ENCODE results near the gene DISC1.

DISC1 gene

DNA sequence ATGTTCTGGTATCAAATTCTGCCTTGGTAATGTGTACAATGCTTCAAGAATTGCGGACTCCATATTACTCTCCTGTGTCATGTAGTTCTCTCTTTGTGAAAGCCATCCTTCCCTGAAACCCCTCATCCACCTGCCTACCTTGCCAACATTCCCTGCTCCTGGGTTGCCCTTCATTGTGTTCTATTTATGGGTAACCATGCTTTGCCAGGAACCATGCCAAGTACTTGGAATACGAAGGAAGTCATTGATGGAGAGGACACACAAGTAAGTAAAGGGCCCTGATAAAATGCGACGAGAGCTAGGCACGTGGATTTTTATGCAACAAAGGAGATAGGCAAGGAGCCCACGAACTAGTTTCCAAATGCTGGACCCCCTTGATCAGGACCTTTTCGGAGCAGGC is 300.8 kb downstream of the DISC1 start:
- TF ChIP-seq, protein P1, sequence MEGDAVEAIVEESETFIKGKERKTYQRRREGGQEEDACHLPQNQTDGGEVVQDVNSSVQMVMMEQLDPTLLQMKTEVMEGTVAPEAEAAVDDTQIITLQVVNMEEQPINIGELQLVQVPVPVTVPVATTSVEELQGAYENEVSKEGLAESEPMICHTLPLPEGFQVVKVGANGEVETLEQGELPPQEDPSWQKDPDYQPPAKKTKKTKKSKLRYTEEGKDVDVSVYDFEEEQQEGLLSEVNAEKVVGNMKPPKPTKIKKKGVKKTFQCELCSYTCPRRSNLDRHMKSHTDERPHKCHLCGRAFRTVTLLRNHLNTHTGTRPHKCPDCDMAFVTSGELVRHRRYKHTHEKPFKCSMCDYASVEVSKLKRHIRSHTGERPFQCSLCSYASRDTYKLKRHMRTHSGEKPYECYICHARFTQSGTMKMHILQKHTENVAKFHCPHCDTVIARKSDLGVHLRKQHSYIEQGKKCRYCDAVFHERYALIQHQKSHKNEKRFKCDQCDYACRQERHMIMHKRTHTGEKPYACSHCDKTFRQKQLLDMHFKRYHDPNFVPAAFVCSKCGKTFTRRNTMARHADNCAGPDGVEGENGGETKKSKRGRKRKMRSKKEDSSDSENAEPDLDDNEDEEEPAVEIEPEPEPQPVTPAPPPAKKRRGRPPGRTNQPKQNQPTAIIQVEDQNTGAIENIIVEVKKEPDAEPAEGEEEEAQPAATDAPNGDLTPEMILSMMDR (IDR thresholded peaks at IDR 0.05; ENCODE audit: control insufficient read depth, extremely low read depth, insufficient read depth) = no peak
- no peak for DNase-seq (ENCODE audit: low read depth)
- no peak overlapping the region for H3K4me3 ChIP-seq (ENCODE audit: low read depth, low read length)

DNA sequence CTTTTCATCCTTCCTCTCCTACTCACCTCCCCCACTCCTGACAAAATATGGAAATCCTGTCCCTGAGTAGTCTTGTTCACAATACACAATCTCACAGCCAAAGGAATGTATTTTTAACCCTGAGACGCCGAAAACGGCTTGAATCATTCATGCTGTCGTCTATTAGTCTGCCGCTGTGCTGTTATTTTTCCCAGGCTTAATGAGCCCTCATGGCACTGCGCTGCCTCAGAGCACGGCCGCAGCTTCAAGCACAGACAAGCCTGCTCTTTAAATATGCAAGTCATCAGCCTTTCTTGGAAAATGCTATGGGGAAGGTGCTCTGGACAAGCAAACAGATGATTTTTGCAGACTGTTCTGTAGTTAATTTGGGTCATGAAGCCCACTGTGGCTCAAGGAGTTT is 302.7 kb downstream of the DISC1 start:
- TF ChIP-seq, protein P1 (IDR thresholded peaks at IDR 0.05; ENCODE audit: control insufficient read depth, extremely low read depth, insufficient read depth) = no peak
- no peak overlapping the region for H3K4me3 ChIP-seq (ENCODE audit: low read depth, low read length)
- DNase-seq (ENCODE audit: low read depth) = no peak

DNA sequence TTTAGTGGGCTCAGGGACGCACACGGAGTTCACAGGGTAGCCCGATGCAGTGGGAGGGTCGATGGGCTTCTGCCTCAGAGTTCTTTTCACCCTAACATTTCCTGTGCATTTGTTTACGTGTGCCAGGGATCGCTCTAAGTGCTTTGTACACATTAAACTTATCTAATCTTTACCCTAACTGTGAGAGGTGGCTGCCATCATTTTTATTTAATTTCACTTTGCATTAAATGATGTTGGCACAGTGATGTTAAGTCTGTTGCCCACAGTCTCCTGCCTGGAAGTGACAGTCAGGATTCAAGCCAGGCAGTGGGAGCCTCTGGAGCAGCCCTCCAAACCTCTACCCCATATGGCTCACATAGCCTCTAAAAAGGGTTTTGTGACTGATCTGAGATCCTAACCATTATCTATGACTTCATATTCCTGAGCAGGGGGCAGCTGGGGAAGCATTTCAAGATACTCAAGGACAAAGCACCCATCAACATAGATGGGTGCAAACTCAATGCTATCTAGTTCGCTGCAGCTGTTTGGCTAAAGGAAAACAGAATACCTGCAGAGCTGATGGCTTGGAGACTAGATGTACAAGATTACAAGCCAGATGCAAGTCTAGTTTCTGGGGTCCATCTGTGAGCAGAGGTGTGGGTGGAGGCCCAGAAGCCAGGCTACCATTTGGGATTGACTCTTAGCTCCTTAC is 303.8 kb downstream of the DISC1 start:
- no peak overlapping the region for H3K4me3 ChIP-seq (ENCODE audit: low read depth, low read length)
- TF ChIP-seq, protein P1 (IDR thresholded peaks at IDR 0.05; ENCODE audit: control insufficient read depth, extremely low read depth, insufficient read depth) = no peak
- no peak for DNase-seq (ENCODE audit: low read depth)

DNA sequence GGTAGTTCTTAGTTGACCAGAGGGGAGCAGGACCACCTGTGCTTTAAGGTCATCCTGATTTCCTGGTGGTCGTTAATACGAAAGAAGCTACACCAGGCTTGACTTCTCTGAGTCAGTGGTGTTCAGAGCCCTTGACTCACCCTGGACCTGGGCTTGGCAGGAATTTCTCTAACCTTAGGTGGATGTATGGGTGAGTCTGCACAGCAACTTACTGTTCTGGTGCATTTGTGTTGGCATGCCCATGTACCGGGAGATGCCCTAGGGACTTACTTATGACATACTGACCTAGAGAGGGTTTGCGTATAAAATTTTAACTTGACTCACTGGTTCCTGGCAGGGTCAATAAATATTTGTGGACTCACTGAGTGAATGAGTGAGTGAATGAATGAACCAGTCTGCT is 304.6 kb downstream of the DISC1 start:
- no peak for DNase-seq (ENCODE audit: low read depth)
- TF ChIP-seq, protein P1 (IDR thresholded peaks at IDR 0.05; ENCODE audit: control insufficient read depth, extremely low read depth, insufficient read depth) = no peak
- no peak overlapping the region for H3K4me3 ChIP-seq (ENCODE audit: low read depth, low read length)

DNA sequence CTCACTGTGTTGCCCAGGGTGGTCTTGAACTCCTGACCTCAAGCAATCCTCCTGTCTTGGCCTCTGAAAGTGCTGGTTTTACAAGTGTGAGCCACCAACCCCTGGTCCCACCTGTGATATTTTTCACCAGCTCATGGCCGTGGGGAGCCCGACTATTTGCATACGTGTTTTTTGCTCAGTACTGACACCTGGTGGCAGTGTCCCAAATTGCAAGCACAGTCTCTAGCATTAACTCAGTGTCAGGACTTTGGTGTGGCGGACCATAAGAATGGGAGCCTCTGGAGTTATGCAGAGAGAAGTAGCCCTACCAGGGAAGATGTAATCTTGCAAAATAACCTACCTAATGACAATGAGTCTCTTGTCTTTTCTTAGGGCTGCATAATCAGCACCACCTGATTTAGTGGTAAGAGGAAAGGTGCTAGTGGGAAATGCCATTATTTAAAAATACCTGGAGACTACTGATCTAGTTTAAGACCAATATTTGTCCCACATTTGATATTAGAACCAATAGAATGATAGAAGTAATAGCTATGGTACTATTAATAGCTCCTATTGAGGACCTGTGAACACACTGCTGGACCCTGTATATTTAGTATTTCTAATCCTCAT is 305.4 kb downstream of the DISC1 start:
- no peak for DNase-seq (ENCODE audit: low read depth)
- no peak overlapping the region for H3K4me3 ChIP-seq (ENCODE audit: low read depth, low read length)
- TF ChIP-seq, protein P1 (IDR thresholded peaks at IDR 0.05; ENCODE audit: control insufficient read depth, extremely low read depth, insufficient read depth) = peak; percentile 53

DNA sequence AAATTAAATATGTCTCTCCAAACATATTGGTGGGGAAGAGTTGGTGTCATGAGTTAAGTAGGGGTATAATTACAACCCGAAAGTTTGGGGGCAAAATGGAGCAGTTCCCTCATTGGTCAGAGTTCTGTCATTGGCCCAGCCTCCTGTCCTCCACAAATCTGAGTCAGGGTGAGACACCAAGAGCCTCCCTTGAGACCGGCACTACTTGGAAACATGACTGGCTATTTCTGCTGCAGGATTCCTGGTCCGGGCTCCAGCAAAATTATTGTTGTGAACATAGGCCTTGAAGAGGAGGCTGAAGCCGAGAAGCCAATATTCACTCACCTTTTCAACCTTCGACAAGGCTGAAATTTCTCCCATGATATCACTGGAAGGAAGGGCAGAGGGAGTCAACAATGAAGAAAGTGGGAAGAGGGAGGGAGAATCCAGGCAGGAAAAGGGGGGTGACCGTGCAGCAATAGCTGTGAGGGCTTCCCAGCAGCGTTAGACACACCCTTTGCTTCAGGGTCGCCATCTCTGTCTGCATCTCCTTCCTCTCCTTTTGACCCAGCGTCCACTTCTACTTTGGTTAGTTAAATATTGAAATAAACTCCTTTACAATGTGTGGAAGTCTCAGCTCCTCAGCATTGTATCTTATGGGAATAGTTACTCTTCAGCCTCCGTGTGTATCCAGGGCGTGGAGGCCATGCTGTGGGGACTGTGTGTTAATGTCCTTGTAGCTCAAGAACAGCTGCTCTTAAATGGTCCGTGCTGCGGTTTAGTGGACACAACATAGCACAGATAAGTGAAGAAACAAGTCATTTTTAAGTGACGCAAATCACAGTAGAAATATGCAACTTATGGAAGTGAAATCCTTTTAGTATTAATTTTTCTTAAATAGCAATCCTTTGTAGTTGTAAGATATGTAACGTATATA is 307.4 kb downstream of the DISC1 start:
- DNase-seq (ENCODE audit: low read depth) = no peak
- H3K4me3 ChIP-seq (ENCODE audit: low read depth, low read length) = no peak overlapping the region
- TF ChIP-seq, protein P1 (IDR thresholded peaks at IDR 0.05; ENCODE audit: control insufficient read depth, extremely low read depth, insufficient read depth) = no peak
